Smooth muscle cell (in vitro differentiated cells): ENCODE measurements around the gene ARMC3. TPM values are rescaled to one million over a fixed set of nuclear protein-coding genes. Genes with fewer than 3 reads are reported as not detected.

Experiments used
- DNase-seq: peaks from one replicate; lab custom pipeline; 2025; ENCODE audit not compliant: unreplicated experiment; lab: John Stamatoyannopoulos, UW
- H2AFZ ChIP-seq: fragments of 200-600 bp; sonication (generic); 2 replicates; pipeline ENCODE4 v1.6.0; 2016; ENCODE audit warnings: antibody characterized with exemption, low read depth, mild to moderate bottlenecking
- H3F3A ChIP-seq: fragments of 200-600 bp; sonication (generic); 2 replicates; pipeline ENCODE4 v1.6.0; 2017; ENCODE audit warnings: antibody characterized with exemption, low read depth
- H3K27ac ChIP-seq: fragments of 200-600 bp; sonication (generic); 2 replicates; pipeline ENCODE4 v1.5.1; 2016; ENCODE audit warnings: low read depth, mild to moderate bottlenecking
- H3K27me3 ChIP-seq: fragments of 200-600 bp; sonication (generic); 2 replicates; pipeline ENCODE4 v1.6.1; 2016; ENCODE audit warnings: low read depth, mild to moderate bottlenecking
- H3K36me3 ChIP-seq: fragments of 200-600 bp; sonication (generic); 2 replicates; pipeline ENCODE4 v1.5.1; 2016; ENCODE audit warnings: low read depth
- H3K4me1 ChIP-seq: fragments of 200-600 bp; sonication (generic); 2 replicates; pipeline ENCODE4 v1.5.1; 2016; ENCODE audit warnings: low read depth
- H3K4me2 ChIP-seq: fragments of 200-600 bp; sonication (generic); 2 replicates; pipeline ENCODE4 v1.6.0; 2016; ENCODE audit warnings: mild to moderate bottlenecking
- H3K4me3 ChIP-seq: fragments of 200-600 bp; sonication (generic); 2 replicates; pipeline ENCODE4 v1.5.1; 2016; ENCODE audit warnings: mild to moderate bottlenecking
- H3K79me2 ChIP-seq: fragments of 200-600 bp; sonication (generic); 2 replicates; pipeline ENCODE4 v1.6.0; 2016; ENCODE audit warnings: low read depth, mild to moderate bottlenecking
- H3K9ac ChIP-seq: fragments of 200-600 bp; sonication (generic); 2 replicates; pipeline ENCODE4 v1.6.0; 2016; ENCODE audit warnings: low read depth
- H3K9me3 ChIP-seq: fragments of 200-600 bp; sonication (generic); replicated peaks from 2 replicates; pipeline ENCODE4 v1.5.1; 2016; ENCODE audit warnings: low read depth
- H4K20me1 ChIP-seq: fragments of 200-600 bp; sonication (generic); 2 replicates; pipeline ENCODE4 v1.6.0; 2016; ENCODE audit warnings: low read depth
- WGBS: methylation state at CpG from one replicate; pipeline ENCODE4 v1.1.7; 2016; ENCODE audit warnings: low lambda C conversion rate; 5-methylcytosine and 5-hydroxymethylcytosine counted together
- polyA plus RNA-seq: library from polyadenylated mRNA; unstranded; fragments of >200 nt; fragmentation: Nextera tagmentation; extraction: Ambion mirVana; gene quantifications from 2 replicates; pipeline ENCODE4 v1.2.1, GENCODE V29; 2016
- total RNA-seq: library from RNA; depleted of rRNA; stranded (reverse); fragments of >200 nt; gene quantifications from 2 replicates; pipeline ENCODE4 v1.2.3, GENCODE V29; 2014
- TF ChIP-seq, protein P1 (sequence below): fragments of 200-600 bp; sonication (generic); IDR thresholded peaks from 2 replicates; pipeline ENCODE4 v1.5.1; 2017; ENCODE audit warnings: borderline replicate concordance, mild to moderate bottlenecking, antibody characterized with exemption; ENCODE audit not compliant: insufficient read depth, poor library complexity, severe bottlenecking

ARMC3 gene
- total and polyA plus RNA-seq, 2 experiments from 2014 or later: 0.46 TPM; not detected in 1

DNA sequence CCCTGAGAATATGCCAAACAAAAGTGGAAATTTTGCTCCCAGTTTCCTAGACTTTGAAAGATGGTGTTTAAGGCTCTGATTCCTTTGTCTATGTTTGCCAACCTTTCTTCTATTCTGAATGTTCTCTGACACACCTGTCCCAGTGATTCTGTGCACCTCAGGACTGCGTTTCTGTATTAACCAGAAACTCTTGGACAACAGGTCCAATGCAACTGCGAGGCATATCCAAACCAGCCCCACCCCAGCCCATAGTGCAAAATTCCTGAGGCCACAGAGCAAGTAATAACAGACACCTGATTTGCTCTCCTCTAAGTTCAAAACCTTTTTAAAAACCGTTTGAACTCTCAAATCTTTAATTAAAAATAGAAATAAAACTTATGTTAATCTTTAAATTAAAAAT lies 130.5 kb downstream of the ARMC3 start:
- H3F3A ChIP-seq: no peaks in the 10 kb centered on the region
- 51% methylated on average over 3 of the region's 3 CpGs for WGBS
- TF ChIP-seq, protein P1, sequence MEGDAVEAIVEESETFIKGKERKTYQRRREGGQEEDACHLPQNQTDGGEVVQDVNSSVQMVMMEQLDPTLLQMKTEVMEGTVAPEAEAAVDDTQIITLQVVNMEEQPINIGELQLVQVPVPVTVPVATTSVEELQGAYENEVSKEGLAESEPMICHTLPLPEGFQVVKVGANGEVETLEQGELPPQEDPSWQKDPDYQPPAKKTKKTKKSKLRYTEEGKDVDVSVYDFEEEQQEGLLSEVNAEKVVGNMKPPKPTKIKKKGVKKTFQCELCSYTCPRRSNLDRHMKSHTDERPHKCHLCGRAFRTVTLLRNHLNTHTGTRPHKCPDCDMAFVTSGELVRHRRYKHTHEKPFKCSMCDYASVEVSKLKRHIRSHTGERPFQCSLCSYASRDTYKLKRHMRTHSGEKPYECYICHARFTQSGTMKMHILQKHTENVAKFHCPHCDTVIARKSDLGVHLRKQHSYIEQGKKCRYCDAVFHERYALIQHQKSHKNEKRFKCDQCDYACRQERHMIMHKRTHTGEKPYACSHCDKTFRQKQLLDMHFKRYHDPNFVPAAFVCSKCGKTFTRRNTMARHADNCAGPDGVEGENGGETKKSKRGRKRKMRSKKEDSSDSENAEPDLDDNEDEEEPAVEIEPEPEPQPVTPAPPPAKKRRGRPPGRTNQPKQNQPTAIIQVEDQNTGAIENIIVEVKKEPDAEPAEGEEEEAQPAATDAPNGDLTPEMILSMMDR: no peak
- H3K4me1 ChIP-seq: peaks cover 21% of the 10 kb centered on the region
- DNase-seq: no peak
- H3K27me3 ChIP-seq: no peaks in the 10 kb centered on the region
- H3K4me2 ChIP-seq: no peak overlapping the region
- no peaks in the 10 kb centered on the region for H4K20me1 ChIP-seq
- no peaks in the 10 kb centered on the region for H3K9me3 ChIP-seq
- H3K79me2 ChIP-seq: no peaks in the 10 kb centered on the region
- no peaks in the 10 kb centered on the region for H3K36me3 ChIP-seq
- H3K27ac ChIP-seq: no peak overlapping the region
- H3K4me3 ChIP-seq: no peak overlapping the region
- no peak overlapping the region for H3K9ac ChIP-seq
- H2AFZ ChIP-seq: no peak overlapping the region

DNA sequence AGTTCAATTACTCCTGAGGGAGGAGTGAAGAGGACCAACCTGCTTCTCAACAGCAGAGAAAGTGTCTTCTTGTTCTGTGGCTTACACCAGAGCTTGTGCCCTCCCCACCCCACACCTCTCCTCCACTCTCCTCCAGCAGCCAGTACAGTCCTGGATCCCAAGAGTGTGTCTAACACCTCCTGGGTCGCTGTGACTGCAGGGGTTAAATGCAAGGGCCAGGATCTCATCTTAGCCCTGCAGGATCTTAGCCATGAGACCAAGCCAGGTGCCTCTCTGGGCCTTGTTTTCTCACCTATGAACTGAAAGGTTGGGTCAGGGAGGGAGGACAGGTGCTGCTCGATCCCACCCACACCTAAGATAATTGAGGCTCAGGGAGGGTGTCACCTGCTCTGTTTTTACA lies 133.1 kb downstream of the ARMC3 start:
- WGBS: 28% methylated on average over 2 of the region's 2 CpGs
- Histone ChIP-seq H3K79me2 (no peaks in the 10 kb centered on the region), H3K4me3 (no peak overlapping the region), H3K9ac (no peak overlapping the region), H3K27ac (no peak overlapping the region), H3K36me3 (no peaks in the 10 kb centered on the region), H3K27me3 (no peaks in the 10 kb centered on the region), H3F3A (no peaks in the 10 kb centered on the region), H3K4me1 (peaks cover 14% of the 10 kb centered on the region), H3K9me3 (no peaks in the 10 kb centered on the region), H3K4me2 (no peak overlapping the region), H2AFZ (no peak overlapping the region), H4K20me1 (no peaks in the 10 kb centered on the region)
- DNase-seq: no peak
- TF ChIP-seq, protein P1: no peak

DNA sequence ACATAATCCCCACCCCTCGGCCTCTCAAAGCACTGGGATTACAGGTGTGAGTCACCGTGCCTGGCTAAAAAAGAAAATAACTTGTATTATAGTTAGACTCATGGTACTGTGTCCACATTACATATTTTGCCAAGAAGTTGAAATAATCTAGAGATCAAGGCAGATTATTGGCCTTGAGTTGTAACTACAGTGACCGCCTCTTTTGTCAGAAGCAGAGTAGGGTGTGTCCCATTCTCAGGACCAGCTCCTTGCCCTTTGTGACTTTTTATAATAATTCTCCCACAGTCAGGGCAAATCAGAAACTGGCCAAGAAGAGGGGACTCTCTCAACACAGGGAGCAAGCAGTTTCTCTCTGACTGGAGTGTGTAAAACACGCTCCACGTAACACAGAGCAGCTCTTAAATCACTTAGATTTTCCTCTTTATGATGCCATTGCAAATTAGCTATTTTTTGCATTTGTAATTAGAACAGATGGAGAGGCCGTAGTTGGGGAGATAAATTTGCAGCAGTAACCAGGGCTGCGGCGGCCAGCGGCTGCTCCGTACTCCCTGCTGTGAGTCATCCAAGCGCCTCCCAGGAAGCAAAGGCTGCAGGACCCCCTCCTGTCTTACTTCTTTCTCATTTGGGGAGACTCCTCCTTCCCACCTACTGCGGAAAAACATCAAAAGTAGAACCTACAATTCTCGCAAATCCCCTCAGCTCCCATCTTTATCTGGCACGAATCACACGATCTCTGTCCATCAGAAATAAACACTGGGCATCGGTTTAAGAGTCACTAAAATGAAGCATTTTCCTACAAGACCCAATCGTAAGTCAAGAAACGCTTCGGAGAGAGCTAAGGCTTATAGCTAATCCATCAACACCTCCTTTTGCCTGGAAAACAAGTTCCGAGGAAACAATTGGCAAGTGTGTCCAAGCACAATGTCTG lies 135.5 kb downstream of the ARMC3 start:
- no peak overlapping the region for H3K27ac ChIP-seq
- WGBS: 59% methylated on average over 20 of the region's 20 CpGs
- H2AFZ ChIP-seq: no peak overlapping the region

More for the DNA sequence above, 135.5 kb downstream of the ARMC3 start:
- H4K20me1 ChIP-seq: no peaks in the 10 kb centered on the region
- H3K4me3 ChIP-seq: no peak overlapping the region
- no peaks in the 10 kb centered on the region for H3K79me2 ChIP-seq
- H3K4me1 ChIP-seq: peaks cover 8% of the 10 kb centered on the region
- no peaks in the 10 kb centered on the region for H3K9me3 ChIP-seq
- H3F3A ChIP-seq: no peaks in the 10 kb centered on the region
- no peaks in the 10 kb centered on the region for H3K27me3 ChIP-seq
- no peaks in the 10 kb centered on the region for H3K36me3 ChIP-seq
- TF ChIP-seq, protein P1: no peak
- H3K4me2 ChIP-seq: peak overlapping the region; percentile 55
- H3K9ac ChIP-seq: no peak overlapping the region
- no peak for DNase-seq
